ENCODE measurements around the gene GARIN5A. TPM values are rescaled to one million over a fixed set of nuclear protein-coding genes. Genes with fewer than 3 reads are reported as not detected.

Gene GARIN5A
- total RNA-seq, 6 donors from 2014 or later, result 2.4 to 10.1 (median 3.0) TPM; not detected in 1

DNA sequence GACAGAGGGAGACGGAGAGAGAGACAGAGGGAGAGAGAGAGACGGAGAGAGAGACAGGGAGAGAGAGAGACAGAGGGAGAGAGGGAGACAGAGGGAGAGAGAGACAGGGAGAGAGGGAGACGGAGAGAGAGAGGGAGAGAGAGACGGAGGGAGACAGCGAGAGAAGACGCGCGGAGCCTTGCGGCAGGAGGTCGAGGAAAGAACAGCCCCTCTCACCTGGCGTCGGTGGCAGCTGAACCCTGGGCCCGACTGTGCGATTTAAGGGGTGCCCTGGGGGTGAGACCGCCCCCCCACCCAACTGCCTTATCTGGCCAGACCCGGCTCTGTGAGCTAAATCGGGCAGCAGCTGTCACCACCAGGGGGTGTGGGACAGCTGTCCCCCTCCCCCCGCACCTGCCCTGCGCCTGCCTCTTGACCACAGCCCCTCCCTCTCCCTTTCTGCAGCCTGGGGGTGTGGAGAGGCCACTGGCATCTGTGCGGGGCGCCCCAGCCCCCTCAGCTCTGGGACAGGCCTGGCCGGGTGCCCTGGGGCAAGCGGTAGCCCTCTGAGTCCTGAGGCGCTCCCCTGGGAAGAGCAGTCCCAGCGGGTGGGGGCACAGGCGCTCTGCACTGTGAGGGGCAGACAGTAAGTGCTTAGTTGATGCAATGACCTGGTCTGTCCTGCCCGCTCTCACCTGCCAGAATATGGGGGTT lies 23.6 kb upstream of the GARIN5A start:
- Histone ChIP-seq H3K9me3 (no peaks in the 10 kb centered on the region), H3K36me3 (no peaks in the 10 kb centered on the region), H3K27ac (no peak overlapping the region), H3K4me1 (peaks cover 0 to 17% (median 8%) of the 10 kb centered on the region in 4 donors), H3K4me3 (no peak overlapping the region), H3K27me3 (no peaks in the 10 kb centered on the region)
- WGBS, 2 donors, result 65 to 66% methylated on average over 8 to 20 of the region's 27 CpGs
- no peak for DNase-seq
- ATAC-seq (ENCODE audit: low FRiP score in 2 of 2), result peak; percentile 30 to 56
- TF ChIP-seq, protein P1, sequence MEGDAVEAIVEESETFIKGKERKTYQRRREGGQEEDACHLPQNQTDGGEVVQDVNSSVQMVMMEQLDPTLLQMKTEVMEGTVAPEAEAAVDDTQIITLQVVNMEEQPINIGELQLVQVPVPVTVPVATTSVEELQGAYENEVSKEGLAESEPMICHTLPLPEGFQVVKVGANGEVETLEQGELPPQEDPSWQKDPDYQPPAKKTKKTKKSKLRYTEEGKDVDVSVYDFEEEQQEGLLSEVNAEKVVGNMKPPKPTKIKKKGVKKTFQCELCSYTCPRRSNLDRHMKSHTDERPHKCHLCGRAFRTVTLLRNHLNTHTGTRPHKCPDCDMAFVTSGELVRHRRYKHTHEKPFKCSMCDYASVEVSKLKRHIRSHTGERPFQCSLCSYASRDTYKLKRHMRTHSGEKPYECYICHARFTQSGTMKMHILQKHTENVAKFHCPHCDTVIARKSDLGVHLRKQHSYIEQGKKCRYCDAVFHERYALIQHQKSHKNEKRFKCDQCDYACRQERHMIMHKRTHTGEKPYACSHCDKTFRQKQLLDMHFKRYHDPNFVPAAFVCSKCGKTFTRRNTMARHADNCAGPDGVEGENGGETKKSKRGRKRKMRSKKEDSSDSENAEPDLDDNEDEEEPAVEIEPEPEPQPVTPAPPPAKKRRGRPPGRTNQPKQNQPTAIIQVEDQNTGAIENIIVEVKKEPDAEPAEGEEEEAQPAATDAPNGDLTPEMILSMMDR (IDR thresholded peaks at IDR 0.05), result peak in 1 of 6 experiments; percentile 17
- no peak for TF ChIP-seq POLR2A (IDR thresholded peaks at IDR 0.05)

GRCh38 chr19:50498219-50499056 lies 21.8 kb upstream of the GARIN5A start:
- Histone ChIP-seq H3K27me3 (no peaks in the 10 kb centered on the region), H3K36me3 (no peaks in the 10 kb centered on the region), H3K27ac (no peak overlapping the region), H3K4me1 (peaks cover 0 to 17% (median 8%) of the 10 kb centered on the region in 4 donors), H3K9me3 (no peaks in the 10 kb centered on the region), H3K4me3 (no peak overlapping the region)
- ATAC-seq (ENCODE audit: low FRiP score in 2 of 2) (no peak), DNase-seq (no peak)
- 85 to 86% methylated on average over 11 of the region's 11 CpGs for WGBS, 2 donors
- TF ChIP-seq POLR2AphosphoS5 (IDR thresholded peaks at IDR 0.05) (no peak), EP300 (IDR thresholded peaks at IDR 0.05) (no peak), POLR2A (IDR thresholded peaks at IDR 0.05) (no peak)
- TF ChIP-seq, protein P1 (IDR thresholded peaks at IDR 0.05), result no peak

- DNase-seq (no peak), ATAC-seq (ENCODE audit: low FRiP score in 2 of 2) (no peak)
- no peaks in the 10 kb centered on the region for H3K9me3 ChIP-seq
- no peaks in the 10 kb centered on the region for H3K27me3 ChIP-seq
- H3K4me1 ChIP-seq, result peaks cover 4 to 20% (median 9%) of the 10 kb centered on the region in 4 donors
- no peak for TF ChIP-seq EP300 (IDR thresholded peaks at IDR 0.05)
- TF ChIP-seq POLR2AphosphoS5 (IDR thresholded peaks at IDR 0.05), result no peak
- TF ChIP-seq, protein P1 (IDR thresholded peaks at IDR 0.05), result no peak
- no peak for TF ChIP-seq POLR2A (IDR thresholded peaks at IDR 0.05)
- H3K4me3 ChIP-seq, result no peak overlapping the region
- WGBS, 2 donors, result 87 to 88% methylated on average over 8 of the region's 8 CpGs
- H3K27ac ChIP-seq, result no peak overlapping the region
- no peaks in the 10 kb centered on the region for H3K36me3 ChIP-seq
Measured at GRCh38 chr19:50497022-50497405, 20.4 kb upstream of the GARIN5A start.

GRCh38 chr19:50496189-50497021 lies 19.8 kb upstream of the GARIN5A start:
- Histone ChIP-seq H3K36me3 (no peaks in the 10 kb centered on the region), H3K9me3 (no peaks in the 10 kb centered on the region), H3K27ac (no peak overlapping the region), H3K4me1 (peaks cover 5 to 19% (median 11%) of the 10 kb centered on the region in 4 donors), H3K27me3 (no peaks in the 10 kb centered on the region), H3K4me3 (no peak overlapping the region)
- DNase-seq, result peak in 1 of 2 donors; percentile 69
- no peak for ATAC-seq (ENCODE audit: low FRiP score in 2 of 2)
- 76 to 80% methylated on average over 27 to 30 of the region's 30 CpGs for WGBS, 2 donors
- TF ChIP-seq EP300 (IDR thresholded peaks at IDR 0.05) (no peak), POLR2A (IDR thresholded peaks at IDR 0.05) (no peak), POLR2AphosphoS5 (IDR thresholded peaks at IDR 0.05) (no peak)
- TF ChIP-seq, protein P1 (IDR thresholded peaks at IDR 0.05), result no peak
